HL-60 (cell line): ENCODE data around the gene NUP62.

Experiments used
- DNase-seq, 2 experiments: peaks; one replicate each; pipeline ENCODE4 v3.0.0-alpha.2; 2010 to 2020; ENCODE audit warnings: low read depth in 1 of 2, low spot score in 1 of 2
- H3K27ac ChIP-seq: fragments of 250-450 bp; sonication (Bioruptor Pico); replicated peaks from 2 replicates; pipeline ENCODE4 v1.5.1; 2020; ENCODE audit warnings: mild to moderate bottlenecking, moderate library complexity
- H3K27me3 ChIP-seq: fragments of 250-450 bp; sonication (Bioruptor Pico); 2 replicates; pipeline ENCODE4 v1.5.1; 2021; ENCODE audit warnings: mild to moderate bottlenecking, moderate library complexity; ENCODE audit not compliant: insufficient read depth, poor library complexity, severe bottlenecking
- H3K4me3 ChIP-seq: replicated peaks from 2 replicates; pipeline ENCODE4 v1.5.1; 2011; ENCODE audit warnings: mild to moderate bottlenecking, control low read depth, low read length; ENCODE audit not compliant: insufficient read depth
- CTCF ChIP-seq: IDR thresholded peaks from one replicate; pipeline ENCODE4 v1.5.1; 2011; ENCODE audit warnings: low read length, control low read depth, inconsistent platforms; ENCODE audit not compliant: insufficient read depth
- GABPA ChIP-seq: IDR thresholded peaks from 2 replicates; pipeline ENCODE4 v1.6.1; 2012; ENCODE audit warnings: low read depth
- POLR2AphosphoS5 ChIP-seq: IDR thresholded peaks from 2 replicates; pipeline ENCODE4 v1.6.1; 2012; ENCODE audit warnings: low read depth
- REST ChIP-seq: IDR thresholded peaks from 2 replicates; pipeline ENCODE4 v1.6.1; 2012; ENCODE audit warnings: low read depth; ENCODE audit not compliant: insufficient replicate concordance
- SPI1 ChIP-seq: IDR thresholded peaks from 2 replicates; pipeline ENCODE4 v1.6.1; 2012; ENCODE audit warnings: low read depth, mild to moderate bottlenecking, borderline replicate concordance

Gene NUP62

GRCh38 chr19:49881186-49881585, 48.1 kb downstream of the NUP62 start:
- no peaks in the 10 kb centered on the region for H3K27me3 ChIP-seq
- no peak overlapping the region for H3K4me3 ChIP-seq
- H3K27ac ChIP-seq, result no peak overlapping the region
- DNase-seq, result no peak
- TF ChIP-seq REST, result no peak
- TF ChIP-seq CTCF, result no peak
- TF ChIP-seq SPI1, result no peak
- TF ChIP-seq POLR2AphosphoS5, result no peak
- TF ChIP-seq GABPA, result no peak

DNA sequence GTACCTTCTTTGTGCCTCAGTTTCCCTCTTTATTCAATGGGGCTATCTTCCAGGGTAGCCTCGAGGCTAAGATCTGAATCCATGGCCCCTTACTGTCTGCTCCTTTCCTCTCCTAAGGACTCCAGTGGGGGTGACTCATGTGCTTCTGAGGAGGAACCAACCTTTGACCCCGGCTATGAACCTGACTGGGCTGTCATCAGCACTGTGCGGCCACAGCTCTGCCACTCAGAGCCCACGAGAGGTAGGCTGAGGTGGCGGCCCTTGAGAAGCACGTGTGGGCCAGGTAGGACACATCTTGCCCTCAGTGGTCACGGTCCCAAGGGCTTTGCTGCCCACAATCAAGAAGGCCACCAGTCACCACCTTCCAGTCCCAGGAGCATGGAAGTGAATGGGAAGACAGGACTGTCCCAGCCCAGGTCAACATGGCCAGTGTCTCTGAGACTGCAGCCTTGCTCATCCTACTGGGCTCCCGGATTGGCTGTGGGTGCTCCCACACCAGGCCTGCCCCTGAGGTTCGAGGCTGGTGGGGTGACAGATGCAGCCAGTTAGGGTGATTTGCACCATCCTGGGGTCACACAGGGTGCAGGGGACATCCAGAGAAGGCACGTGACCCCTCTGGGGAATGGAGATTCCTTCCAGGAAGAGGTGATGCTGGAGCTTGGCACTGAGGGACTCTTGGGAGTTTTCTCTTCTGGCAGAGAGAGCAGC, 49.0 kb downstream of the NUP62 start:
- no peak overlapping the region for H3K4me3 ChIP-seq
- no peaks in the 10 kb centered on the region for H3K27me3 ChIP-seq
- DNase-seq, result no peak
- H3K27ac ChIP-seq, result no peak overlapping the region
- TF ChIP-seq POLR2AphosphoS5 (no peak), SPI1 (no peak), GABPA (no peak), REST (no peak), CTCF (no peak)

- no peaks in the 10 kb centered on the region for H3K27me3 ChIP-seq
- DNase-seq, result peak; percentile 81 to 84
- H3K27ac ChIP-seq, result no peak overlapping the region
- H3K4me3 ChIP-seq, result no peak overlapping the region
- TF ChIP-seq CTCF, result no peak
- TF ChIP-seq GABPA, result peak; percentile 84
- peak; percentile 78; the same call in 1 of the 2 replicates for TF ChIP-seq SPI1
- TF ChIP-seq REST, result no peak
- TF ChIP-seq POLR2AphosphoS5, result no peak
Measured at GRCh38 chr19:49879243-49879963, 49.9 kb downstream of the NUP62 start.
